PFSK-1 (cell line): ENCODE data around the gene KCP.

ENCODE experiments used
- FOXP2 ChIP-seq: optimal IDR thresholded peaks from 2 replicates; pipeline ENCODE3; 2011; ENCODE audit warnings: borderline replicate concordance, control low read depth, inconsistent platforms; ENCODE audit not compliant: insufficient read depth; ENCODE audit errors: extremely low read length, extremely low read depth
- POLR2AphosphoS5 ChIP-seq: IDR thresholded peaks from 2 replicates; pipeline ENCODE4 v1.6.1; 2012; ENCODE audit warnings: low read depth, mild to moderate bottlenecking, control low read depth, low read length, moderate library complexity
- SIN3A ChIP-seq: IDR thresholded peaks from 2 replicates; pipeline ENCODE4 v1.6.1; 2012; ENCODE audit warnings: mild to moderate bottlenecking, low read length, moderate library complexity, borderline replicate concordance; ENCODE audit not compliant: insufficient read depth

DNA sequence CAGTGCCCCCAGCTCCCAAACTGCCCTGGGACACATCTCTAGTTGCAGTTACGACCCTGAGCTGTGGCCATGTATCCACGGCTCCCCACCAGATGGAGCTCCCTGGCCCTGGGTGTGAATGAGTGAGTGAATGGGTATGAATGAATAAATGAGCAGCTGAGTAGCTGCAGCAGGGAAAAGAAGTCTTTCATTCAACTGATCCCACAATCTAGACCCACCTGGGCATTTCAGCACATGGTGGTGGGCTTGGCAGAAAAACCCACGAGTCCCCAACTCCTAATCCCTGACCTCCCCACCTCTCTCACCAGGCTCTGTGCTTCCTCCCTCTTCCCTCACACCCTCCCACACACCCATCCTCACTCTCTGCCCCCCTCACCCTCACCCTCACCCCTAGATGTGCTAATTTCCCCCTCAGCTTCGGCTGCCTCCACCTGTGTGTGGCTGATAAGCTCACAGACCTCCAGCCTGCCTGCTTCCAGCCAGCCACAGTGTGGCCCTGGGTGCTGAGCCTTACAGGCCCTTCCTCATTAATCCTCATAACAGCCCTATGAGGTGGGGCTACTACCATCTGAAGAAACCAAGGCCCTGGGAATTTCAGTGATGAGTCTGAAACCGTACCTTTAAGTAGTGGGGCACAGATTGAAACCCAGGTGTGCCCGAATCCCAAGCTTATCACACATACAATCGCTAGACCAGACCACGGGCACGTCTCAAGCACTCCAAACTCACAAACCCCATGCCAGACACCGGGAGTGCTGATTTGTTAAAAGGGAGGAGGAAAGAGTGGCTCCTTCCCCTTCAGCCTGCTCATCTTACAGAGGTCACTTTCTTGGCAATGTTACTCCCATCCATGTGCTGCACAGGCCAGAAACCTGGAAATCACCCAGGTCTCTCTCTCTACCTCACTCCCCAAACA, 50.1 kb downstream of the KCP start:
- no peak; the same call in 1 of the 2 replicates for TF ChIP-seq POLR2AphosphoS5
- TF ChIP-seq SIN3A, result no peak
- no peak for TF ChIP-seq FOXP2
